HepG2 (cell line): Measurements from ENCODE around the gene LRRC15. TPM values are rescaled to one million over a fixed set of nuclear protein-coding genes. Genes with fewer than 3 reads are reported as not detected.

Experiments used
- ATAC-seq: fragments of 200-7000 bp; cut with Tn5 transposase; 3 replicates; pipeline ENCODE4 v1.9.1; 2020; ENCODE audit warnings: mild to moderate bottlenecking, moderate library complexity
- BruUV-seq: library from RNA; stranded (reverse); fragments of 400-500 nt; replicated peaks from 2 replicates; lab custom pipeline; 2021; lab: Mats Ljungman, UMichigan
- CTCF ChIA-PET: fragments of 300-600 bp; formaldehyde crosslinking; extraction: SDS; loops from one replicate; lab custom pipeline; 2021; ENCODE audit warnings: low total read pairs, inconsistent platforms, low intra/inter-chr PET ratio; lab: Yijun Ruan, JAX
- POLR2A ChIA-PET: fragments of 350-600 bp; sonication (Branson Sonifier 250); formaldehyde crosslinking; loops from one replicate; lab custom pipeline; 2020; ENCODE audit warnings: antibody characterized with exemption, inconsistent platforms; lab: Yijun Ruan, JAX
- DNase-seq: peaks from one replicate; pipeline ENCODE4 v3.0.0-alpha.2; 2015; ENCODE audit warnings: low spot score
- FAIRE-seq: peaks from 3 replicates; lab custom pipeline; 2011; peaks lifted over from hg19 to GRCh38; lab: Jason Lieb, UNC
- H2AFZ ChIP-seq: one replicate; pipeline ENCODE4 v1.6.1; 2011; ENCODE audit warnings: low read length, inconsistent platforms
- H3K27ac ChIP-seq: fragments of 300-600 bp; 3 replicates; pipeline ENCODE4 v1.8.0; 2011; ENCODE audit warnings: mixed run types, mild to moderate bottlenecking, mixed read lengths, low read length, inconsistent platforms; ENCODE audit not compliant: insufficient read depth; ENCODE audit errors: extremely low read length
- H3K27me3 ChIP-seq, 2 experiments: fragments of 200-600 bp in 1 of 2; 2 replicates in 1 of 2; 3 replicates in 1 of 2; pipeline versions ENCODE4 v1.6.0 to v1.8.0; 2011; ENCODE audit warnings: low read length in 2 of 2, mild to moderate bottlenecking in 2 of 2, moderate library complexity in 2 of 2, inconsistent platforms in 1 of 2; ENCODE audit not compliant: insufficient read depth in 2 of 2, control insufficient read depth in 1 of 2
- H3K36me3 ChIP-seq, 2 experiments: fragments of 200-600 bp in 1 of 2; replicated peaks in 1 of 2; 2 replicates in 1 of 2; 3 replicates in 1 of 2; pipeline versions ENCODE4 v1.5.1 to v1.8.0; 2011; ENCODE audit warnings: low read length in 2 of 2, inconsistent platforms in 1 of 2; ENCODE audit not compliant: insufficient read depth in 2 of 2, control insufficient read depth in 1 of 2
- H3K4me1 ChIP-seq: 2 replicates; pipeline ENCODE4 v1.5.1; 2012; ENCODE audit warnings: low read length, inconsistent platforms; ENCODE audit not compliant: insufficient read depth
- H3K4me2 ChIP-seq: 2 replicates; pipeline ENCODE4 v1.6.0; 2011; ENCODE audit warnings: low read depth, low read length, inconsistent platforms
- H3K4me3 ChIP-seq, 3 experiments: fragments of 200-600 bp in 1 of 3; sonication (generic), shearing (Covaris generic) in 1 of 3; replicated peaks in 1 of 3; 2 replicates each; pipeline ENCODE4 v1.5.1; 2011 to 2016; ENCODE audit warnings: low read length in 3 of 3, inconsistent platforms in 2 of 3, low read depth in 2 of 3, mild to moderate bottlenecking in 2 of 3, control low read depth in 1 of 3, mixed read lengths in 1 of 3; ENCODE audit not compliant: insufficient read depth in 1 of 3
- H3K79me2 ChIP-seq: one replicate; pipeline ENCODE4 v1.6.1; 2011; ENCODE audit warnings: low read length, inconsistent platforms; ENCODE audit not compliant: insufficient read depth
- H3K9ac ChIP-seq: 2 replicates; pipeline ENCODE4 v1.6.0; 2011; ENCODE audit warnings: mild to moderate bottlenecking, low read depth, low read length, inconsistent platforms; ENCODE audit not compliant: insufficient read depth
- H3K9me3 ChIP-seq: 2 replicates; pipeline ENCODE4 v1.5.1; 2012; ENCODE audit warnings: mild to moderate bottlenecking, low read length
- H4K20me1 ChIP-seq: 2 replicates; pipeline ENCODE4 v1.6.0; 2011; ENCODE audit warnings: inconsistent platforms, mild to moderate bottlenecking, low read length, moderate library complexity; ENCODE audit not compliant: insufficient read depth
- BCLAF1 ChIP-seq: fragments of 450-650 bp; IDR thresholded peaks from 2 replicates; pipeline ENCODE4 v1.6.1; 2017; ENCODE audit warnings: mild to moderate bottlenecking
- CSRNP2 ChIP-seq: sonication (generic); formaldehyde crosslinking; conservative IDR thresholded peaks from 2 replicates; pipeline ENCODE4 v1.8.0; 2022; ENCODE audit warnings: low read depth, missing genetic modification reagents
- CTCF ChIP-seq: sonication (generic); formaldehyde crosslinking; IDR thresholded peaks from 2 replicates; pipeline ENCODE4 v1.5.0; 2020; ENCODE audit warnings: mild to moderate bottlenecking, missing genetic modification reagents, moderate library complexity
- POGZ ChIP-seq: sonication (generic); formaldehyde crosslinking; IDR thresholded peaks from 2 replicates; pipeline ENCODE4 v1.4.0; 2020; ENCODE audit warnings: mild to moderate bottlenecking, missing genetic modification reagents
- RAD21 ChIP-seq: fragments of 450-650 bp; formaldehyde crosslinking; IDR thresholded peaks from 2 replicates; pipeline ENCODE4 v1.5.0; 2020; ENCODE audit warnings: mild to moderate bottlenecking
- SALL1 ChIP-seq: sonication (generic); formaldehyde crosslinking; IDR thresholded peaks from 2 replicates; pipeline ENCODE4 v1.8.0; 2022; ENCODE audit warnings: mild to moderate bottlenecking, missing genetic modification reagents
- STAG1 ChIP-seq: sonication (generic); formaldehyde crosslinking; IDR thresholded peaks from 2 replicates; pipeline ENCODE4 v1.4.0; 2020; ENCODE audit warnings: missing genetic modification reagents
- XRCC5 ChIP-seq: fragments of 200-400 bp; formaldehyde crosslinking; optimal IDR thresholded peaks from 2 replicates; pipeline ENCODE3; 2017; ENCODE audit warnings: mild to moderate bottlenecking, low read length
- ZBTB21 ChIP-seq: sonication (generic); formaldehyde crosslinking; IDR thresholded peaks from 2 replicates; pipeline ENCODE4 v1.4.0; 2020; ENCODE audit warnings: missing genetic modification reagents
- ZBTB33 ChIP-seq: sonication (generic); formaldehyde crosslinking; IDR thresholded peaks from 2 replicates; pipeline ENCODE4 v1.4.0; 2020; ENCODE audit warnings: missing genetic modification reagents
- ZBTB38 ChIP-seq: sonication (generic); formaldehyde crosslinking; IDR thresholded peaks from 2 replicates; pipeline ENCODE4 v1.5.1; 2020; ENCODE audit warnings: mild to moderate bottlenecking, missing genetic modification reagents
- ZMYM4 ChIP-seq: sonication (generic); formaldehyde crosslinking; IDR thresholded peaks from 2 replicates; pipeline ENCODE4 v1.8.1; 2023; ENCODE audit warnings: mild to moderate bottlenecking, missing genetic modification reagents
- ZNF30 ChIP-seq: sonication (generic); formaldehyde crosslinking; IDR thresholded peaks from 2 replicates; pipeline ENCODE4 v1.5.0; 2020; ENCODE audit warnings: mild to moderate bottlenecking, missing genetic modification reagents
- ZNF331 ChIP-seq: sonication (generic); formaldehyde crosslinking; IDR thresholded peaks from 2 replicates; pipeline ENCODE4 v1.4.0; 2020; ENCODE audit warnings: missing genetic modification reagents
- ZNF501 ChIP-seq: sonication (generic); formaldehyde crosslinking; IDR thresholded peaks from 2 replicates; pipeline ENCODE4 v1.5.1; 2020; ENCODE audit warnings: mild to moderate bottlenecking, moderate library complexity, missing genetic modification reagents
- WGBS: methylation state at CpG from one replicate; pipeline ENCODE4 v1.1.6; 2017; ENCODE audit warnings: low lambda C conversion rate; 5-methylcytosine and 5-hydroxymethylcytosine counted together
- in situ Hi-C: cut with HindIII; loops from 2 replicates; pipeline ENCODE4 v1.10.0; 2017; ENCODE audit warnings: low pct_unique_long_range_greater_than_20kb; ENCODE audit not compliant: extremely low pct_ligation_motif_present
- intact Hi-C: fragments of 100-400 bp; cut with micrococcal nuclease; formaldehyde crosslinking; loops from one replicate; pipeline ENCODE4 v1.10.0; 2022; ENCODE audit not compliant: unreplicated experiment
- polyA plus RNA-seq, 8 experiments: library from polyadenylated mRNA; depleted of rRNA in 3 of 8; stranded (reverse) in 7 of 8; unstranded in 1 of 8; fragments of >200 nt; fragmentation: Illumina TruSeq in 4 of 8; extraction: Trizol in 4 of 8; gene quantifications; 2 replicates each; pipeline versions ENCODE4 v1.2.1 to v1.2.3, GENCODE V29; 2011 to 2016; ENCODE audit warnings: low read depth in 4 of 8, missing spikeins in 1 of 8, mixed read lengths in 1 of 8; ENCODE audit not compliant: insufficient read depth in 1 of 8
- total RNA-seq, 5 experiments: library from RNA; depleted of rRNA; stranded (reverse); fragments of >200 nt; fragmentation: Illumina TruSeq; extraction: Trizol; gene quantifications; 2 replicates each; pipeline ENCODE4 v1.2.3, GENCODE V29; 2016; ENCODE audit warnings: low read depth in 1 of 5

Gene LRRC15
- total and polyA plus RNA-seq, 2 of the 13 experiments (the other 11 are each of a cell fraction or from before 2014, with no cell fraction given): not detected

GRCh38 chr3:194346035-194346434, 23.5 kb downstream of the LRRC15 start (continued):
- TF ChIP-seq BCLAF1 (no peak), ZBTB21 (CRISPR knock-in tag) (no peak)

GRCh38 chr3:194344012-194344411, 25.5 kb downstream of the LRRC15 start:
- intact Hi-C loops: loop anchor here (1.0 kb wide), 1 partner anchor 60 kb away; no protein-coding TSS in a partner anchor
- peak; percentile 30 for DNase-seq
- no peaks in the 10 kb centered on the region for H4K20me1 ChIP-seq
- TF ChIP-seq ZNF501 (CRISPR knock-in tag): no peak
- peak; percentile 40; the same call in 1 of the 2 replicates for TF ChIP-seq ZBTB38 (CRISPR knock-in tag)
- TF ChIP-seq CTCF (CRISPR knock-in tag): peak; percentile 81
- TF ChIP-seq ZMYM4: 0 out of 2 replicates have a peak, but pooled peaks have one; percentile 30
- peak; percentile 60 for TF ChIP-seq STAG1
- TF ChIP-seq SALL1 (CRISPR knock-in tag): peak; percentile 15; the same call in 1 of the 2 replicates
- peak; percentile 100 for TF ChIP-seq ZBTB33 (CRISPR knock-in tag)
- peak; percentile 54; the same call in 1 of the 2 replicates for TF ChIP-seq RAD21 (CRISPR knock-in tag)
- TF ChIP-seq ZNF30 (CRISPR knock-in tag): no peak
- TF ChIP-seq XRCC5: peak; percentile 82
- peak; percentile 45; the same call in 1 of the 2 replicates for TF ChIP-seq POGZ (CRISPR knock-in tag)
- no peak for TF ChIP-seq CSRNP2 (CRISPR knock-in tag)
- TF ChIP-seq ZNF331 (CRISPR knock-in tag): peak; percentile 87

More at GRCh38 chr3:194344012-194344411, 25.5 kb downstream of the LRRC15 start:
- Histone ChIP-seq H3K27ac (no peak overlapping the region), H3K4me3 (no peak overlapping the region), H3K27me3 (no peaks in the 10 kb centered on the region), H2AFZ (no peak overlapping the region), H3K36me3 (peaks cover 9 to 18% of the 10 kb centered on the region in 2 experiments; a peak in 4 of 5 replicates), H3K4me1 (0 out of 2 replicates have a peak, but pooled peaks cover 5% of the 10 kb centered on the region), H3K9me3 (no peaks in the 10 kb centered on the region), H3K4me2 (no peak overlapping the region), H3K79me2 (no peaks in the 10 kb centered on the region), H3K9ac (no peak overlapping the region)
- 80% methylated on average over 9 of the region's 9 CpGs for WGBS
- no TSS peak for BruUV-seq
- POLR2A ChIA-PET: interaction anchor here (1.4 kb wide), 1 partner anchor 8 kb away, joined by 3 read pairs; no protein-coding TSS in a partner anchor
- CTCF ChIA-PET: interaction anchor here (0.9 to 1.8 kb wide), 3 partner anchors 10 to 563 kb away, joined by 3 to 9 read pairs (median 6); no protein-coding TSS in a partner anchor
- ATAC-seq (peak; percentile 78), FAIRE-seq (peak; percentile 51)
- in situ Hi-C loops: no loop called here
